ENCODE measurements around the gene FOXE1.

DNA sequence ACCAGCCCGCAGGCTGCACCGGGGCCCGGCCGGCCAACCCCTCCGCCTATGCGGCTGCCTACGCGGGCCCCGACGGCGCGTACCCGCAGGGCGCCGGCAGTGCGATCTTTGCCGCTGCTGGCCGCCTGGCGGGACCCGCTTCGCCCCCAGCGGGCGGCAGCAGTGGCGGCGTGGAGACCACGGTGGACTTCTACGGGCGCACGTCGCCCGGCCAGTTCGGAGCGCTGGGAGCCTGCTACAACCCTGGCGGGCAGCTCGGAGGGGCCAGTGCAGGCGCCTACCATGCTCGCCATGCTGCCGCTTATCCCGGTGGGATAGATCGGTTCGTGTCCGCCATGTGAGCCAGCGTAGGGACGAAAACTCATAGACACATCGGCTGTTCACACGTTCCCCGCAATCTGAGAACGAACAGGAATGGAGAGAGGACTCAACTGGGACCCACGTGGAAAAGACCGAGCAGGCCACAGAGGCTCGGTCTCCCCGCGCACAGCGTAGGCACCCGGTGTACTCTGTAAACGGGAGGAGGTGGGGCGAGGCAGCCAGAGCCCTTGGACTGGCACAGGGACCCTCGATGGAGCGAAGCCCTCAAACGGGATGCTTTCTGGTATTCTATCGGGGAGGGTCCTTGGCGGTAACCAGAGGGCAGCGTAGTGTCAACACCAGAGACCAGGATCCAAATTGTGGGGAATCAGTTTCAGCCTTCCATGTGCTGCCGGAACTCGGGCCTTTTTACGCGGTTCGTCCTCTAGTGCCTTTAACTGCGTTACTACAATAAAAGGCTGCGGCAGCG, 1.9 kb downstream of the FOXE1 start:
- TF ChIP-seq, protein P1, sequence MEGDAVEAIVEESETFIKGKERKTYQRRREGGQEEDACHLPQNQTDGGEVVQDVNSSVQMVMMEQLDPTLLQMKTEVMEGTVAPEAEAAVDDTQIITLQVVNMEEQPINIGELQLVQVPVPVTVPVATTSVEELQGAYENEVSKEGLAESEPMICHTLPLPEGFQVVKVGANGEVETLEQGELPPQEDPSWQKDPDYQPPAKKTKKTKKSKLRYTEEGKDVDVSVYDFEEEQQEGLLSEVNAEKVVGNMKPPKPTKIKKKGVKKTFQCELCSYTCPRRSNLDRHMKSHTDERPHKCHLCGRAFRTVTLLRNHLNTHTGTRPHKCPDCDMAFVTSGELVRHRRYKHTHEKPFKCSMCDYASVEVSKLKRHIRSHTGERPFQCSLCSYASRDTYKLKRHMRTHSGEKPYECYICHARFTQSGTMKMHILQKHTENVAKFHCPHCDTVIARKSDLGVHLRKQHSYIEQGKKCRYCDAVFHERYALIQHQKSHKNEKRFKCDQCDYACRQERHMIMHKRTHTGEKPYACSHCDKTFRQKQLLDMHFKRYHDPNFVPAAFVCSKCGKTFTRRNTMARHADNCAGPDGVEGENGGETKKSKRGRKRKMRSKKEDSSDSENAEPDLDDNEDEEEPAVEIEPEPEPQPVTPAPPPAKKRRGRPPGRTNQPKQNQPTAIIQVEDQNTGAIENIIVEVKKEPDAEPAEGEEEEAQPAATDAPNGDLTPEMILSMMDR (IDR thresholded peaks at IDR 0.05), result no peak
- TF ChIP-seq POLR2A (IDR thresholded peaks at IDR 0.05) (no peak), POLR2AphosphoS5 (IDR thresholded peaks at IDR 0.05) (no peak)
